ENCODE results near the gene TLL1. TPM values are rescaled to one million over a fixed set of nuclear protein-coding genes. Genes with fewer than 3 reads are reported as not detected.

The TLL1 gene
- polyA plus RNA-seq, 1 of the 3 experiments (the other 2 are of a cell fraction) = 0.07 TPM

DNA sequence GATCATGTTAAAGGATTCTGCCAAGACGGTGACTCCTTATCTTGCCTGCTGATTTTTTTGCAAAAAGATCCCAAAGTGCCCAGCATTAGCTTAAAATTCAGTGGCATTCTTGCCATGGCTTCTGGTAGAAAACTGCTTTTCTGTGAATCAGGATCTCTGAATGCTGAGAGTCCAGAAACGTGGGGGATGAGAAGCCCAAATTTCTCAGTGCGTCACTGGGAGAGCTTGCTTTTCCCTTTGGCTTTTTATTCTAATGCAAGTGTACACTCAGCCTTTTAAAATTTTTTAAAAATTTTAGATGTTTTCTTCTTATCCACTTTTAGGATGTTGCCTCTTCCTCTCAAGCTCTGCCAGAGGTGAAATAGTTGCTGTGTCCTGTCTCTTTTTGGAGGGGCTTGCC is 98.4 kb downstream of the TLL1 start:
- Histone ChIP-seq H3F3A (replicated peaks; ENCODE audit: insufficient read depth) (no peaks in the 10 kb centered on the region), H3K27me3 (ENCODE audit: insufficient read depth) (no peaks in the 10 kb centered on the region), H3K27ac (ENCODE audit: low read depth in 2 of 2, low read length in 1 of 2) (no peak overlapping the region), H3K79me2 (ENCODE audit: insufficient read depth) (no peaks in the 10 kb centered on the region), H3K4me1 (ENCODE audit: control insufficient read depth in 1 of 2, insufficient read depth in 2 of 2, low read depth in 1 of 2, low read length in 1 of 2) (no peaks in the 10 kb centered on the region), H3K9me3 (no peaks in the 10 kb centered on the region), H4K20me1 (ENCODE audit: insufficient read depth) (no peaks in the 10 kb centered on the region), H3K4me2 (no peak overlapping the region), H3K36me3 (replicated peaks in 1 of 2; ENCODE audit: control insufficient read depth in 1 of 2, insufficient read depth in 2 of 2, low read length in 1 of 2) (no peaks in the 10 kb centered on the region), H3K9me2 (no peaks in the 10 kb centered on the region), H3K9ac (no peak overlapping the region), H2AFZ (ENCODE audit: low read depth) (no peak overlapping the region), H3K4me3 (ENCODE audit: low read depth in 2 of 2, low read length in 1 of 2) (no peak overlapping the region)
- CTCF ChIA-PET = no interaction called here
- TF ChIP-seq TEAD4 (IDR thresholded peaks at IDR 0.05; ENCODE audit: borderline replicate concordance, insufficient read depth) = no peak
- POLR2A ChIA-PET = no interaction called here
- no peak for DNase-seq
- 27% methylated on average over 3 of the region's 3 CpGs for WGBS (ENCODE audit: low lambda C conversion rate)

DNA sequence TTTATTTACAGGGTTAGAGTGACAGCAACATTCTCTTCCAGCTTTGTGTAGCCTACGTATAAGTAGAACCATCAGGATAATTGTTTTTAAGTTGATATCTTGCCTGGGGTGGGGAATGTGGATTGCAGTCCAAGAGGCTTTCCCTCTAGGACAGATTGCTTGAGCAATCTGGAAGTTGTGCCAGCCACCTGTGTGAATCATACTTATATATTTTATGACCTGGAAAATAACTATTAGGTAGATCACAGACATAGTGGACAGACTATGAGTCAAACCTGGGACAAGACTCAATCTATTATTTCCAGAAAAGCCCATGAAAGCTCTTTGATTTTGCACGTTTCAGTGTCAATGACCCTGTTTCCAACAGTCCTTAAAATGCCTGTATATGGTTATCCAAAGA is 98.9 kb downstream of the TLL1 start:
- Histone ChIP-seq H3K36me3 (replicated peaks in 1 of 2; ENCODE audit: control insufficient read depth in 1 of 2, insufficient read depth in 2 of 2, low read length in 1 of 2) (no peaks in the 10 kb centered on the region), H3K9ac (no peak overlapping the region), H3K4me2 (no peak overlapping the region), H3K27ac (ENCODE audit: low read depth in 2 of 2, low read length in 1 of 2) (no peak overlapping the region; a peak in 1 of 4 replicates), H3K9me3 (no peaks in the 10 kb centered on the region), H4K20me1 (ENCODE audit: insufficient read depth) (no peaks in the 10 kb centered on the region), H3K79me2 (ENCODE audit: insufficient read depth) (no peaks in the 10 kb centered on the region), H3K9me2 (no peaks in the 10 kb centered on the region), H3K4me3 (ENCODE audit: low read depth in 2 of 2, low read length in 1 of 2) (no peak overlapping the region), H3F3A (replicated peaks; ENCODE audit: insufficient read depth) (no peaks in the 10 kb centered on the region), H3K4me1 (ENCODE audit: control insufficient read depth in 1 of 2, insufficient read depth in 2 of 2, low read depth in 1 of 2, low read length in 1 of 2) (no peaks in the 10 kb centered on the region), H3K27me3 (ENCODE audit: insufficient read depth) (no peaks in the 10 kb centered on the region), H2AFZ (ENCODE audit: low read depth) (no peak overlapping the region)
- DNase-seq = no peak
- ChIA-PET CTCF (no interaction called here), POLR2A (no interaction called here)
- WGBS (ENCODE audit: low lambda C conversion rate) = 3% methylated on average over 2 of the region's 2 CpGs
- TF ChIP-seq, protein P1, sequence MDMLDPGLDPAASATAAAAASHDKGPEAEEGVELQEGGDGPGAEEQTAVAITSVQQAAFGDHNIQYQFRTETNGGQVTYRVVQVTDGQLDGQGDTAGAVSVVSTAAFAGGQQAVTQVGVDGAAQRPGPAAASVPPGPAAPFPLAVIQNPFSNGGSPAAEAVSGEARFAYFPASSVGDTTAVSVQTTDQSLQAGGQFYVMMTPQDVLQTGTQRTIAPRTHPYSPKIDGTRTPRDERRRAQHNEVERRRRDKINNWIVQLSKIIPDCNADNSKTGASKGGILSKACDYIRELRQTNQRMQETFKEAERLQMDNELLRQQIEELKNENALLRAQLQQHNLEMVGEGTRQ (IDR thresholded peaks at IDR 0.05; ENCODE audit: borderline replicate concordance, low read depth, low read length) = no peak
- TF ChIP-seq POLR2AphosphoS5 (IDR thresholded peaks at IDR 0.05; ENCODE audit: low read depth, low read length) (no peak), RXRA (IDR thresholded peaks at IDR 0.05; ENCODE audit: borderline replicate concordance, low read depth) (no peak), ELF1 (IDR thresholded peaks at IDR 0.05) (no peak), JUND (IDR thresholded peaks at IDR 0.05) (no peak), TAF1 (IDR thresholded peaks at IDR 0.05; ENCODE audit: borderline replicate concordance, low read depth, low read length) (no peak), CHD2 (IDR thresholded peaks at IDR 0.05; ENCODE audit: low read length, partially characterized antibody) (no peak), FOXJ3 (CRISPR knock-in tag; IDR thresholded peaks at IDR 0.05) (no peak), EZH2phosphoT487 (IDR thresholded peaks at IDR 0.05; ENCODE audit: borderline replicate concordance, low read depth) (no peak), SMC3 (IDR thresholded peaks at IDR 0.05; ENCODE audit: low read depth, low read length) (no peak), FOXM1 (IDR thresholded peaks at IDR 0.05; ENCODE audit: low read depth) (no peak)
- TF ChIP-seq, protein P2, sequence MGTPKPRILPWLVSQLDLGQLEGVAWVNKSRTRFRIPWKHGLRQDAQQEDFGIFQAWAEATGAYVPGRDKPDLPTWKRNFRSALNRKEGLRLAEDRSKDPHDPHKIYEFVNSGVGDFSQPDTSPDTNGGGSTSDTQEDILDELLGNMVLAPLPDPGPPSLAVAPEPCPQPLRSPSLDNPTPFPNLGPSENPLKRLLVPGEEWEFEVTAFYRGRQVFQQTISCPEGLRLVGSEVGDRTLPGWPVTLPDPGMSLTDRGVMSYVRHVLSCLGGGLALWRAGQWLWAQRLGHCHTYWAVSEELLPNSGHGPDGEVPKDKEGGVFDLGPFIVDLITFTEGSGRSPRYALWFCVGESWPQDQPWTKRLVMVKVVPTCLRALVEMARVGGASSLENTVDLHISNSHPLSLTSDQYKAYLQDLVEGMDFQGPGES (IDR thresholded peaks at IDR 0.05; ENCODE audit: low read depth, low read length) = no peak
- TF ChIP-seq, protein P3, sequence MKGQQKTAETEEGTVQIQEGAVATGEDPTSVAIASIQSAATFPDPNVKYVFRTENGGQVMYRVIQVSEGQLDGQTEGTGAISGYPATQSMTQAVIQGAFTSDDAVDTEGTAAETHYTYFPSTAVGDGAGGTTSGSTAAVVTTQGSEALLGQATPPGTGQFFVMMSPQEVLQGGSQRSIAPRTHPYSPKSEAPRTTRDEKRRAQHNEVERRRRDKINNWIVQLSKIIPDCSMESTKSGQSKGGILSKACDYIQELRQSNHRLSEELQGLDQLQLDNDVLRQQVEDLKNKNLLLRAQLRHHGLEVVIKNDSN (IDR thresholded peaks at IDR 0.05; ENCODE audit: borderline replicate concordance, low read depth) = no peak

Measured in SK-N-SH (cell line).